NCI-H1694 (cell line): ENCODE results near the gene TPO.
"Not testable (repeated sequence)": the region's sequence is repeated elsewhere in the genome, so short reads cannot be mapped to it uniquely, and the experiment has no call there.

Experiments
- DNase-seq: peaks from one replicate; lab custom pipeline; 2025; lab: John Stamatoyannopoulos, UW

The TPO gene

GRCh38 chr2:1484131-1484884 is 71.0 kb downstream of the TPO start:
- no peak for DNase-seq

GRCh38 chr2:1486670-1487069 is 73.4 kb downstream of the TPO start:
- no peak for DNase-seq

- no peak for DNase-seq
Measured at GRCh38 chr2:1487758-1488157, 74.5 kb downstream of the TPO start.

GRCh38 chr2:1488181-1488671 is 75.0 kb downstream of the TPO start:
- no peak for DNase-seq

- no peak for DNase-seq
Measured at GRCh38 chr2:1488851-1489250, 75.6 kb downstream of the TPO start.

- no peak for DNase-seq
Measured at GRCh38 chr2:1489486-1489885, 76.2 kb downstream of the TPO start.

- DNase-seq: not testable (repeated sequence)
Measured at GRCh38 chr2:1490381-1490780, 77.1 kb downstream of the TPO start.

GRCh38 chr2:1491751-1492150 is 78.5 kb downstream of the TPO start:
- no peak for DNase-seq

- not testable (repeated sequence) for DNase-seq
Measured at GRCh38 chr2:1492231-1492630, 79.0 kb downstream of the TPO start.

- DNase-seq: no peak
Measured at GRCh38 chr2:1492711-1493430, 79.6 kb downstream of the TPO start.

- no peak for DNase-seq
Measured at GRCh38 chr2:1493431-1494126, 80.3 kb downstream of the TPO start.

GRCh38 chr2:1494257-1494656 is 81.0 kb downstream of the TPO start:
- no peak for DNase-seq

GRCh38 chr2:1494906-1495305 is 81.6 kb downstream of the TPO start:
- no peak for DNase-seq

GRCh38 chr2:1495676-1496358 is 82.6 kb downstream of the TPO start:
- DNase-seq: no peak

- no peak for DNase-seq
Measured at GRCh38 chr2:1496359-1496821, 83.1 kb downstream of the TPO start.

GRCh38 chr2:1497122-1497611 is 83.9 kb downstream of the TPO start:
- DNase-seq: no peak

- no peak for DNase-seq
Measured at GRCh38 chr2:1498176-1498575, 84.9 kb downstream of the TPO start.

GRCh38 chr2:1499033-1499795 is 86.0 kb downstream of the TPO start:
- DNase-seq: no peak

GRCh38 chr2:1501038-1501851 is 88.0 kb downstream of the TPO start:
- no peak for DNase-seq

GRCh38 chr2:1501991-1502390 is 88.7 kb downstream of the TPO start:
- no peak for DNase-seq
